Measurements from ENCODE around the gene TSTD1.

GRCh38 chr1:161086457-161086856 is 47.7 kb upstream of the TSTD1 start:
- TF ChIP-seq POLR2AphosphoS5 (IDR thresholded peaks at IDR 0.05; ENCODE audit: low read depth, low read length) (no peak), SIN3A (IDR thresholded peaks at IDR 0.05; ENCODE audit: borderline replicate concordance, insufficient read depth, low read depth, low read length) (no peak)
- TF ChIP-seq, protein P1, sequence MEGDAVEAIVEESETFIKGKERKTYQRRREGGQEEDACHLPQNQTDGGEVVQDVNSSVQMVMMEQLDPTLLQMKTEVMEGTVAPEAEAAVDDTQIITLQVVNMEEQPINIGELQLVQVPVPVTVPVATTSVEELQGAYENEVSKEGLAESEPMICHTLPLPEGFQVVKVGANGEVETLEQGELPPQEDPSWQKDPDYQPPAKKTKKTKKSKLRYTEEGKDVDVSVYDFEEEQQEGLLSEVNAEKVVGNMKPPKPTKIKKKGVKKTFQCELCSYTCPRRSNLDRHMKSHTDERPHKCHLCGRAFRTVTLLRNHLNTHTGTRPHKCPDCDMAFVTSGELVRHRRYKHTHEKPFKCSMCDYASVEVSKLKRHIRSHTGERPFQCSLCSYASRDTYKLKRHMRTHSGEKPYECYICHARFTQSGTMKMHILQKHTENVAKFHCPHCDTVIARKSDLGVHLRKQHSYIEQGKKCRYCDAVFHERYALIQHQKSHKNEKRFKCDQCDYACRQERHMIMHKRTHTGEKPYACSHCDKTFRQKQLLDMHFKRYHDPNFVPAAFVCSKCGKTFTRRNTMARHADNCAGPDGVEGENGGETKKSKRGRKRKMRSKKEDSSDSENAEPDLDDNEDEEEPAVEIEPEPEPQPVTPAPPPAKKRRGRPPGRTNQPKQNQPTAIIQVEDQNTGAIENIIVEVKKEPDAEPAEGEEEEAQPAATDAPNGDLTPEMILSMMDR (IDR thresholded peaks at IDR 0.05) = no peak
